ENCODE results near the gene APOD.

Gene APOD

DNA sequence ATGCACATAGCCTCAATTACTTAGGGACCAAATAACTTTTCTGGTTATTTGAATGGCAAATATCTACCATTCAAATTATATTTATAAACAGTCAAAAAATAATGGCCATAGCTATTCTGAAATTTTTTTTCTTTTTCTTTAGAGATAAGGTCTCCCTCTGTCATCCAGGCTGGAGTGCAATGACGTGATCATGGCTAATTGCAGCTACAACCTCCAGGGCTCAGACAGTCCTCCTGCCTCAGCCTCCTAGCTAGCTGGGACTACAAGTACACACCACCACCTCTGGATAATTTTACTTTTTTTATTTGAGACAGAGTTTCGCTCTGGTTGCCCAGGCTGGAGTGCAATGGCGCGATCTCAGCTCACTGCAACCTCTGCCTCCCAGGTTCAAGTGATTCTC is 57.2 kb downstream of the APOD start:
- DNase-seq (ENCODE audit: low read depth, low spot score): no peak

DNA sequence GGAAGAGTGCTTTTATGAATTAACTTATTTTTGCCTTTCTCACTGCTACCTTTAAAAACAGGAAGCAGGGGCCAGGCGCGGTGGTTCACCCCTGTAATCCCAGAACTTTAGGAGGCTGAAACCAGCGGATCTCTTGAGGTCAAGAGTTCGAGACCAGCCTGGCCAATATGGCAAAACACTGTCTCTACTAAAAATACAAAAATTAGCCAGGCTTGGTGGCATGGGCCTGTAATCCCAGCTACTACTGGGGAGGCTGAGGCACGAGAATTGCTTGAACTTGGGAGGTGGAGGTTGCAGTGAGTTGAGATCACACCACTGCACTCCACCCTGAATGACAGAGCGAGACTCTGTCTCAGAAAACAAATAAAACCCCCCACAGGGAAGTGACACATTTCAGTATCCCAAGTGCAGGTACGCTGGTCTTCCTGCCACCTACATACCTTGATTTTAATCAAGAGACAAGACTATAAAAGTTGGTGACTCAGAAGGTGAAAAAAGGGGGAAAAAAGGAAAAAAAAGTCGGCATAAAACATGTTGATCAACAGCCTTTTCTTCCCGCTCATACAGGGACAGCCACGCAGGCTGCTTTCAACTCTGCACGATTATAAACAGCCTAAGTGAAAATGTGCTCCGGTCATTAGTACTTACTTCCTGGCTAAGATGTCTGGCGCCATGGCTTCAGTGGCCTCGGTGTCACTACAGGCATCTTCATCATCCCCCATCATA is 59.4 kb downstream of the APOD start:
- DNase-seq (ENCODE audit: low read depth, low spot score): no peak

DNA sequence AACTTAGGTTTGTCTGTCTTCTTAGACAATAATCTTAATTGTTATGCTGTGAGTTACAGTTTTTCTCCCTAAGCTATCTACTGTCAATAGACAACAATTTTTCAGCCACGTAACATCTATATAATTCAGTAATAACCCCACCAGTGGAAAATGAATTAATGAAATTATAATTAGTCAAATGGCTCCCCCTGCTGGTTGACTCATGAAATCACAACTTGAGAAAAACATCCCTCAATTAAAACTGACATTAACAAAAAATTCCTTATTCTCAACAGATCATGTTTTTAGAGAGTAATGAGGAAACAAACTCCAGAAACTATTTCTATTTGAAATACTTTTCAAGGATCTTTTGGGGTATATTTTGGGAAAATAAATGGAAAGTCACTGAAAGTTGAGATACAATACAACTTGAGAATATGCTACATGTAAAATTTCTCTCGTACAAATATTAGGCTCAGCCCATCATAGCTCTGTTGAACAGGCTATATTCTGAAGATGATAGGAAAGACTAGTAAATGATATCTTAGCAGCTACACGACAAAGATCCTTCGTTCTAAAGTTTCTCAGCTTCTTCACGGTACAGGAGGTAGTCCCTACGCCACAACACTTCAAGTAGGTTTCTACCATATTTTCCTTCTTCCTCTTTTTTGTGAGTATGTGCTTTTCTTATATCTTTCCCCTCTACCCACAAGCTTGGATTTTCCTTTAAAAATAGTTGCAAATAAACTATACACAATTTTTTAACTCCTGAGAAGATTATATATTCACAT is 61.3 kb downstream of the APOD start:
- DNase-seq (ENCODE audit: low read depth, low spot score): no peak

All from activated naive CD8-positive, alpha-beta T cell treated with anti-CD3 and anti-CD28 coated beads, Interleukin-2, amount 50 U/mL, for 16 hours (primary cell).